A172 (cell line): ENCODE measurements around the gene TTC23. TPM values are rescaled to one million over a fixed set of nuclear protein-coding genes. Genes with fewer than 3 reads are reported as not detected.
A peak's percentile ranks its signal among the peaks of the same experiment; 100 is the strongest.

ENCODE experiments used
- DNase-seq: peaks from one replicate; pipeline ENCODE4 v3.0.0-alpha.2; 2015; ENCODE audit warnings: low spot score
- total RNA-seq: library from RNA; depleted of rRNA; stranded (reverse); fragments of >200 nt; shearing (Covaris generic); gene quantifications from 2 replicates; pipeline ENCODE4 v1.2.3, GENCODE V29; 2014

The TTC23 gene
- total RNA-seq, 1 experiment from 2014 or later = 15.0 TPM

GRCh38 chr15:99104788-99105513 is 144.4 kb downstream of the TTC23 start, which contains the start of gene SYNM:
TSS of gene SYNM (plus strand) at chr15:99105080. CDS start at chr15:99105200, 120 bp downstream.
- peak; percentile 46 for DNase-seq

GRCh38 chr15:99103279-99103678 is 146.1 kb downstream of the TTC23 start:
- no peak for DNase-seq

DNA sequence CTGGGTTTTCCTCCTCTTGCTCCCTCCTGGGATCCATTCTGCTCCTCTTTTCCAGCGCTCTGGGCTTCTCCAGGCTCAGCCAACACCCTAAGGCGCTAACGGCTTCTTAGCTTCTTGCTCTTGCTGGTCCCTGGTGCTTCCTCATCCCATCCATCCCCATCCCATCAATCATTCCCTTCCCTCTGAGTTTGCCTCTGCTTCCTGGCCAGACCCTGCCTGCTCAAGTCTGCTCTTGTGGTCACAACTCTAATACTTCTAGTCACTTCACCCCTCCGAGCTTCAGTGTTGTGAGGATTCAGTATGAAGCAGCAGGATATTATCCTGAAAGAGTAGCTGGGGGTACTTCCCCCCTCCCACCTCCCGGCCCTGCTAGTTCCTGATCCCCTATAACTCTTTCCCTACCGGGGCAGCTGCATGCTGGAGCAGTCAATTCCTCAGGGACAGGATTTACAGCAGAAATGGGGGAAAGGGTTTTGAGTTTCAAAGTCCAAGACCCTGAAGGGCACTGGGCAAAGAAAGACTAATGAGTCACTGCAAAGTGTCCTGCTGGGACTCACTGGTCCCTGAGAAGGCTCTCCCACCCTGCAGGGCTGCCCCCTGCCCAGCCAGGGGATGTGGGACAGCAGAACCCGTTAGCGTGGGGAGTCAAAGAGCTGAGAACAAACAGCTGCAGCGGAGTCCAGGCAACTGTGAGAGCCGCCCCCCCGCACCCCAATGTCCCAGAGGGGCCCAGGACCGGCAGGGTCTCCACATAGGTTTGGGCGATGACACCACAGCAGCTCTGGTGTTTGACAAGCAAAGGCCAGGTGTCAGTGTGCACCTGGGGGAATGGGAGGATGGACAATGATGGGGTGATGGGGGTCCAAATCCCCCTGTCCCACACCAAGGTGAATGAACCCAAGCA is 146.8 kb downstream of the TTC23 start:
- no peak for DNase-seq

- DNase-seq = no peak
Measured at GRCh38 chr15:99101501-99101900, 147.9 kb downstream of the TTC23 start.

DNA sequence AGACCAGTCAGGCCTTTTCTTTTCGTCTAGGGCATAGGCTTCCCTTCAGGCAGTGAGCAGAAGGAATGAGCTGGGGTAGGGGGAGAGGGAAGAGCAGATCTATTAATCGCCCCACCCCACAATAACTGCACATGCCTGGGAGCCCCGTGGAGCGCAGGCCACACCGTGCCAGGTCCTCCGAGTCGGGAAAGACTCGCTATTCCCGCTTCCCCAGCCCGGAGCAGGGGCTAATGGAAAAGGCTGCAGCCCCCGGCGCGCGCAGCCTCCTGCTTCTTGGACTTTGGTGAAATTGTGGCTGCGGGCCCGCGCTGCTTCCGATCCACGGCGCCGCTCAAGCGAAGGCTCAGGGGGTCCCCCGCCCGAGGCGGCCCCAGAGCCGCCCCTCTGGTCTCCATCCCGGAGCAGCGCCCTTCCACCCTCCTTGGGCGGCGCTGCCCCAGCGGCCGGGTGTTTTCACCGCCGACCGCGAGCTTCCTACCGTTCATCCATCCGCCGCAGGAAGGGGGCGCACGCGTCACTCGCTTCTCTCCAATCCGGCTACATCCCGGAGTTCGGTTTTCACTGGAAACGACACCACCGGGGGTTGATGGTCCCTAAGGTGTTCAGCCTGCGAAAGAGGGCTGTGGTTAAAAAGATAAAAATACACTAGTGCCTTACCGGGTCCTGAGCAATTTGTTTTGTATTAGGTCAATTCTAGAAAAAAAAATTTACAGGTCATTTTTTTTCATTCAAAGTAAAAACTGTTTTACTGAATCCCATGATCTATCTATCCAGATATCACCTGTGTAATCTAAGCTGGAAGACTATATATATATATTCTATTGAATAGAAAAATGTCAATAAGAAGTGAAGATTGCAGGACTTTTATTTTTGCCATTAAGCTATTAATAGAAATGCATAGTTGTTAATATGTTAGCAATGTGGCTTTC is 148.9 kb downstream of the TTC23 start:
- peak; percentile 59 for DNase-seq

DNA sequence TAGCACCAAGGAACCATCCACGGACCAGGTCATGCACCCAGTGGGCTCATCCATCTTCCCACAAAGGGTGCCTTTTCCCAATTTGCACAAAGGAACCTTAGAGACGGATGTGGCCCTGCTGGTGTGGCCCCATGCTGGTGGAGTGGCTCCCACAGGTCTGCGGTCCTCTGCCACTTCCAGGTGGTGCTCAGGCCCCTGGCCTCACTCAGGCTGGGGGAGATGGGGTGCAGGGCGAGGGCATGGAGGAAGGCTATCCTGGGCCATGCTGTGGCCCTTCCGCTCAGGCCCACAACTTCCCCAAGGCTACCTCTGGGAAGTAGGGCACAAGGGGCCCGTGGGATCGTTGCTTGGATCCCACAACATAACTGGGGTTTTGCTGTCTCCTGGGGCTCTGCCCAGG is 149.7 kb downstream of the TTC23 start:
- no peak for DNase-seq

DNA sequence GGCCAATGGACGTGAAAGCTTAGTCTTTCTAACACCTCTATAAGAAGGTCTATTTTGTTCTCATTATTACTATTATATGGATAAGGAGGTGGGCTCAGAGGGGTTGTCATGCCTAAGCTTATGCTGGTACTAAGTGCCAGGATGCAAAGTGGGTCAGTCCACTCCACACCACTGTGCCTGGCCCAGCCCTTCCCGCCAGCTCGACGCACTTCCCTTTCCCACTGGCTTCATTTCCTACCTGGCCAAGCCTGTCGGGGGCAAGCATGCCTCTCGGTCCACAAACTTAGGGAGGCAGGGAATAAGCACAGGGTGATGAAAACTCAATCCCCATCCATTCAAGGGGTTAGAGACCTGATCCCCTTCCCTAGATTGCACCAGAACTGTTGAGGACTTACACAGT is 150.4 kb downstream of the TTC23 start:
- DNase-seq = no peak

DNA sequence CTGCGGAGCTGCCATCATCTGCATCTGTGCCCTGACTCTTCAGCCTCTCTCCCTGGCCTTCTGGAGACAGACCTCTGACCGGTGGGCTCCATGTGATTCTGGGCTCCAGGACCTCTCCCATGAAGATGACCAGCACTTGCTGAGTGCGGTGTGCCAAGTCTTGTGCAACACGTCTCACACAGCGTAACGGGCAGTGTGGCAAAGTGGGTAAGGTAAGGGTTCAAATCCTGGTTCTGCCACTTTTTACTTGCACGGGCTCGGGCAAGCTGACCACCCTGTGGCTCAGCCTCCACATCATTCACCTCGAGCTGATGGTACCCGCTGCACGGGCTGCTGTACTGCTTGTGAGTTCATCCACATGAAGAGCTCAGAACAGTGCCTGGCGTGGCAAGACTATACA is 151.0 kb downstream of the TTC23 start:
- no peak for DNase-seq

- DNase-seq = no peak
Measured at GRCh38 chr15:99097441-99098410, 151.7 kb downstream of the TTC23 start.

DNA sequence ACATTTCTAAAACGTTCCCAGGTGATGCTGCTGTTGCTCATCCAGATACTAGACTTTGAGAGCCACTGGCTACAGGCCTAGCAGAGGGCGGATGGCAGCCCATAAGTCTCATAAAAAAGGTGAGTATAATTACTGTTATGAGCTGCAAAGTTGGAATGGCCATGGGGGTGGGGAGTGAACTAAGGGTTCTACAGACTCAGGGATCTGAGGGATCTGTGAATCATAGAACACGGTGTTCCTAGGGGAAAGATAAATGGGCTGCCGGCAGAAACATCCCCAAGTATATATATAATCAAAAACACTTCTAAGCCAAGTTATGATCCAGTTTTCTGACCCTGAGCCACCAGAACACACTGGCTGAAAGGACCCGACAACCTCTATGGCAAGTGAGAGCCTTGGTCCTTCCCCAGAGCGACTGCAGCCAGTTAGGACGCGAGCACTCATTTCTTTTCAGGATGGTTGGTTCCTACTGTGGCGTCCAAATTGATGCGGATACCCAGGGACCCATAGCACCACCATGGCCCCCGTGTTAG is 152.4 kb downstream of the TTC23 start:
- no peak for DNase-seq

DNA sequence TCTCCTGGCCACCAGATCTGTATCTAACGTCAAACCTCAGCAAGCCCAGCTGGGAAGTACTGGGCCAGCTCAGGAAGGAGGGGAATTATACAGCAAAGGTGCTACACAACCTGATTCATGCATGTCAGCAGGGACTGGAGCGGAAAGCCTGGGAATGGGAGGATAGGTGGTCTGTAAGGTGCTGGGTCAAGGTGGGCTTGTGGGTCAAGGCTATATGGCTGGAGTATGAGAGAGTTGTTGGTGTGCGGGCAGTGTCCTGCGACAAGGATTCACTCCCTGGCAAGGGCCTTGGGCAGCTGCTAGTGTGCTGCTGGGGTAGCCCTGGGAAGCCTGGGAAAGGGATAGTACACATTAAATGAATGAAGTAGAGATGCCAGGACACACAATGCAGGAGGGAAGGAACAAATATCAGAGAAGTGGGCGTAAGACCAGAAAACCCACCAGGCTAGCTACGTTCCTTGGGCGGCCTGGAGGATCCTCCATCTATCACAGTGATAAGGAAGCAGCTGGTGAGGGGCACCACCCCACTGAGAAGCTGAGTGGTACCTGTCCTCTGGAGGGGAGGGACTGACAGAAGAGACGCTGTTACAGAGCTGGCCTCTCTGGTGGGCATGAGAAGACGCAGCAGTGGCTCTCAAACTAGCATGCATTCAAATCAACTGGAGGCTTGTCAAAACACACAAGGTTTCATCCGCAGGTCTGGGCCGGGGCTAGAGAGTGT is 153.0 kb downstream of the TTC23 start:
- DNase-seq = no peak

DNA sequence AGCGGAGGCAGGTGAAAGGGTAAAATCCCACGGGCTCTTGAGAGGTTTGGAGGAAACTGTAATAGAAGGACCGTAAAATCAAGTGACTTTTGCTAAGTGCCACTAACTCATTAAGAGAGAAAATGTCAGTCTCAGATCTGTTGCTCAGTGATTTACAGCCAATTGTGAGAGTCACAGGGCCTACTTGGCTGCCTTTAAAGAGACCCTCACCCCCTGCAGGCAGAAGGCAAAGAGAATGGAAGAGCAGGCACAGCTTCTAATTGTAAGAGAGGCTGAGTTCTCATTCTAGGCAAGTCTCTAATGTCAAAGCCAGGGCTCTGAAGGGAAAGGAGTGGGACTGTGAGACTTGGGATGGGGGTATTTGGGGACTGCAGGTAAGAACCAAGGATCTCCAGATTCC is 153.8 kb downstream of the TTC23 start:
- DNase-seq = no peak

- no peak for DNase-seq
Measured at GRCh38 chr15:99092554-99093172, 156.7 kb downstream of the TTC23 start.

- no peak for DNase-seq
Measured at GRCh38 chr15:99090938-99091337, 158.4 kb downstream of the TTC23 start.

DNA sequence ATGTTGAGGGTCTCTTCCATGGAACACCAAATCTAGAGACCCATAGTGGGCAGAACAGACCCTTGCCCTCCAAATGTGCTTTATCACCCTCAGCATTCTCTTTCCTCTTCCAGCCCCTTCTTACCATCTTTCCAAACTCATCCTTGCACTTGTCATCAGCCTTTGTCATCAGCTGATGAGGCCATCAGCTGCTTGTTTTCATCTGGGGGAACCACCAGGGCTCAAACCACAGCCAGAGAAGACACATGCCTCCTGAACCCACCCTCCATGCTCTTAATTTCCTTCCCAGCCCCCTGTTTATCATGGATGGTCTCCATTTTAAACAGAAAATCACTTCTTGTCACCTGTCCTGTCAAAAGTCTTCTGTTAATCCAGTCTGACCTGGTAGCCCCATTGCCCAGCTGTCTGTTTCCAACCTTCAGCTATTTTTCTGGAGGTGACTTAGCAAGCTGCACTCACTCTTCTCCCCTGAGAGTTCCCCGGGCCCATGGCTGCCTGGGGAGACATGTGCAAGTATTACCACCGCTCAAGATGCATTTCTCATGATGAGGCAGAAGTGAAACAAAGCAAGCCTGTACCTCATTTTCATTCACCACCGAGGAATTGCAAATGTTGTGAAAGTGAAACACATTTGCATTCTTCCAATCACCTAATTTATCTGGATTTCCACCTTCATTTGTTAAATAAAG is 159.2 kb downstream of the TTC23 start:
- DNase-seq = no peak

- DNase-seq = no peak
Measured at GRCh38 chr15:99087405-99087943, 161.9 kb downstream of the TTC23 start.

GRCh38 chr15:99086327-99086667 is 163.1 kb downstream of the TTC23 start:
- DNase-seq = no peak
